ENCODE data around the gene AFG3L2. TPM values are rescaled to one million over a fixed set of nuclear protein-coding genes. Genes with fewer than 3 reads are reported as not detected.

Gene AFG3L2
- total and polyA plus RNA-seq, 2 experiments from 2014 or later = 50.3 to 105 TPM

- Histone ChIP-seq H2AFZ (no peak overlapping the region), H3K27me3 (ENCODE audit: insufficient read depth) (no peaks in the 10 kb centered on the region), H4K20me1 (replicated peaks; ENCODE audit: insufficient read depth) (peaks cover 3% of the 10 kb centered on the region), H3K9me2 (ENCODE audit: insufficient read depth) (no peaks in the 10 kb centered on the region), H3K27ac (ENCODE audit: low read depth) (peak overlapping the region; percentile 66; the same call in 1 of the 2 replicates), H3K36me3 (ENCODE audit: insufficient read depth) (peaks cover 21% of the 10 kb centered on the region), H3K79me2 (replicated peaks; ENCODE audit: insufficient read depth) (no peaks in the 10 kb centered on the region), H3K4me3 (no peak overlapping the region), H3F3A (replicated peaks; ENCODE audit: low read depth) (no peaks in the 10 kb centered on the region), H3K4me1 (ENCODE audit: insufficient read depth) (no peaks in the 10 kb centered on the region), H3K4me2 (no peak overlapping the region)
- H3K4me3 Mint-ChIP-seq = no peak overlapping the region
- no peaks in the 10 kb centered on the region for H3K4me1 Mint-ChIP-seq
- H3K27me3 Mint-ChIP-seq (ENCODE audit: insufficient read depth, low read depth, poor library complexity) = peaks cover 6% of the 10 kb centered on the region
- H3K27ac Mint-ChIP-seq = peak overlapping the region; percentile 22
- H3K9me3 Mint-ChIP-seq = no peaks in the 10 kb centered on the region
- ATAC-seq (no peak), DNase-seq (ENCODE audit: low spot score) (no peak)
- H3K36me3 Mint-ChIP-seq (ENCODE audit: low read depth) = peaks cover 90% of the 10 kb centered on the region
- TF ChIP-seq STAT1 (IDR thresholded peaks at IDR 0.05; ENCODE audit: unreplicated experiment) (no peak), REST (IDR thresholded peaks at IDR 0.05; ENCODE audit: unreplicated experiment) (no peak), EZH2phosphoT487 (IDR thresholded peaks at IDR 0.05; ENCODE audit: unreplicated experiment) (no peak), EZH2 (IDR thresholded peaks at IDR 0.05; ENCODE audit: low read depth, unreplicated experiment) (no peak), CREB1 (CRISPR knock-in tag; IDR thresholded peaks at IDR 0.05; ENCODE audit: low read depth) (no peak), POLR2AphosphoS5 (IDR thresholded peaks at IDR 0.05; ENCODE audit: low read depth) (no peak), NANOG (IDR thresholded peaks at IDR 0.05; ENCODE audit: borderline replicate concordance) (no peak), CTCF (conservative IDR thresholded peaks at IDR 0.05; ENCODE audit: low read depth in 2 of 2) (no peak), ZNF462 (CRISPR knock-in tag; IDR thresholded peaks at IDR 0.05) (no peak), ZNF114 (CRISPR knock-in tag; IDR thresholded peaks at IDR 0.05) (no peak), JUNB (IDR thresholded peaks at IDR 0.05; ENCODE audit: unreplicated experiment) (no peak), ZNF331 (CRISPR knock-in tag; IDR thresholded peaks at IDR 0.05; ENCODE audit: low read depth) (no peak)
- TF ChIP-seq, protein P1, sequence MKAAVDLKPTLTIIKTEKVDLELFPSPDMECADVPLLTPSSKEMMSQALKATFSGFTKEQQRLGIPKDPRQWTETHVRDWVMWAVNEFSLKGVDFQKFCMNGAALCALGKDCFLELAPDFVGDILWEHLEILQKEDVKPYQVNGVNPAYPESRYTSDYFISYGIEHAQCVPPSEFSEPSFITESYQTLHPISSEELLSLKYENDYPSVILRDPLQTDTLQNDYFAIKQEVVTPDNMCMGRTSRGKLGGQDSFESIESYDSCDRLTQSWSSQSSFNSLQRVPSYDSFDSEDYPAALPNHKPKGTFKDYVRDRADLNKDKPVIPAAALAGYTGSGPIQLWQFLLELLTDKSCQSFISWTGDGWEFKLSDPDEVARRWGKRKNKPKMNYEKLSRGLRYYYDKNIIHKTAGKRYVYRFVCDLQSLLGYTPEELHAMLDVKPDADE (IDR thresholded peaks at IDR 0.05) = no peak
These were observed 30.8 kb downstream of the AFG3L2 start for GRCh38 chr18:12346240-12346565.
